Fibroblast of lung (primary cell): ENCODE results near the gene TARP.

Experiments
- CTCF ChIP-seq, 2 donors: IDR thresholded peaks in 1 of 2; conservative IDR thresholded peaks in 1 of 2; 1 replicate in 1 of 2; 2 replicates in 1 of 2; pipeline ENCODE4 v1.5.1; 2011 to 2012; ENCODE audit warnings: low read length in 2 of 2, control low read depth in 1 of 2, inconsistent platforms in 1 of 2, low read depth in 1 of 2, mild to moderate bottlenecking in 1 of 2
- EZH2 ChIP-seq: IDR thresholded peaks from 2 replicates; pipeline ENCODE4 v1.5.1; 2012; ENCODE audit warnings: low read length, control low read depth, mild to moderate bottlenecking; ENCODE audit errors: missing control alignments

DNA sequence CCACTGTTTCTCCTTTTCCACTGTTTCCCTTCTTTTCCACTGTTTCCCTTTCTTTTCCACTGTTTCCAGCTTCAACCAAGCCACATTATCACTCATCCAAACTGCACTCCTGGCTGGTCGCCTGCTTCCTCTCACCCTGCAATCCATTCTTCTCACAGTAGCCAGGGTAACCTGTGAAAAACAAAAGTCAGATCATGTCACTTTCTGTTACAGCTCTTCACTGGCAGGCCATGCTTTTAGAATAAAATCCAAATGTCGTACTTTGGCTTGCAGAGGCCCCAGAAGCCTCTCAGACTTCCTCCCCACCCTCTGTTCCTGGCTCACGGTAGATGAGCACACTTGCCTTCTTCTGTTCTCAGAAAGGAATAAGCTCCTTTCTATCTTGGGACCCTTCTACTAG is 61.5 kb downstream of the TARP start:
- TF ChIP-seq CTCF (conservative IDR thresholded peaks at IDR 0.05 in 1 of 2, IDR thresholded peaks at IDR 0.05 in 1 of 2; ENCODE audit: low read depth in 1 of 2, low read length in 2 of 2) (no peak), EZH2 (no peak)
